ENCODE results near the gene PLCH1. TPM values are rescaled to one million over a fixed set of nuclear protein-coding genes. Genes with fewer than 3 reads are reported as not detected.

The PLCH1 gene
- total and polyA plus RNA-seq, 2 of the 13 experiments (the other 11 are each of a cell fraction or from before 2014, with no cell fraction given) = 2.0 to 3.0 TPM

DNA sequence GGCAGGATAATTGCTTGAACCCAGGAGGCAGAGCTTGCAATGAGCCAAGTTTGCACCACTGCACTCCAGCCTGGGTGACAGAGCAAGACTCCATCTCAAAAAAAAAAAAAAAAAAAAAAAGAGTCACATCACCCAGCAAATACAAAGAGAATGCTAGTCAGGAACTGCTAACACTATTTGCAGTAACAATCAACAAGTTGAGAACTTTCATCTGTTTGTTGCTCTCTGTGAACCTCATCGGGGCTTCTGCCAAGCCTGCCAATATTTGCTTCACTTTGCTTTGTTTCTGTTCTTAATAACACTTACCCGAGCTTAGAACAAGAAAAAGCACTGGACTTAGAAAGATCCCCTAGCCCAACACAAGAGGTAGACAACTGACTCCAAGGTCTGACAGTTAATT, 76.9 kb downstream of the PLCH1 start (continued):
- TF ChIP-seq, protein P1, sequence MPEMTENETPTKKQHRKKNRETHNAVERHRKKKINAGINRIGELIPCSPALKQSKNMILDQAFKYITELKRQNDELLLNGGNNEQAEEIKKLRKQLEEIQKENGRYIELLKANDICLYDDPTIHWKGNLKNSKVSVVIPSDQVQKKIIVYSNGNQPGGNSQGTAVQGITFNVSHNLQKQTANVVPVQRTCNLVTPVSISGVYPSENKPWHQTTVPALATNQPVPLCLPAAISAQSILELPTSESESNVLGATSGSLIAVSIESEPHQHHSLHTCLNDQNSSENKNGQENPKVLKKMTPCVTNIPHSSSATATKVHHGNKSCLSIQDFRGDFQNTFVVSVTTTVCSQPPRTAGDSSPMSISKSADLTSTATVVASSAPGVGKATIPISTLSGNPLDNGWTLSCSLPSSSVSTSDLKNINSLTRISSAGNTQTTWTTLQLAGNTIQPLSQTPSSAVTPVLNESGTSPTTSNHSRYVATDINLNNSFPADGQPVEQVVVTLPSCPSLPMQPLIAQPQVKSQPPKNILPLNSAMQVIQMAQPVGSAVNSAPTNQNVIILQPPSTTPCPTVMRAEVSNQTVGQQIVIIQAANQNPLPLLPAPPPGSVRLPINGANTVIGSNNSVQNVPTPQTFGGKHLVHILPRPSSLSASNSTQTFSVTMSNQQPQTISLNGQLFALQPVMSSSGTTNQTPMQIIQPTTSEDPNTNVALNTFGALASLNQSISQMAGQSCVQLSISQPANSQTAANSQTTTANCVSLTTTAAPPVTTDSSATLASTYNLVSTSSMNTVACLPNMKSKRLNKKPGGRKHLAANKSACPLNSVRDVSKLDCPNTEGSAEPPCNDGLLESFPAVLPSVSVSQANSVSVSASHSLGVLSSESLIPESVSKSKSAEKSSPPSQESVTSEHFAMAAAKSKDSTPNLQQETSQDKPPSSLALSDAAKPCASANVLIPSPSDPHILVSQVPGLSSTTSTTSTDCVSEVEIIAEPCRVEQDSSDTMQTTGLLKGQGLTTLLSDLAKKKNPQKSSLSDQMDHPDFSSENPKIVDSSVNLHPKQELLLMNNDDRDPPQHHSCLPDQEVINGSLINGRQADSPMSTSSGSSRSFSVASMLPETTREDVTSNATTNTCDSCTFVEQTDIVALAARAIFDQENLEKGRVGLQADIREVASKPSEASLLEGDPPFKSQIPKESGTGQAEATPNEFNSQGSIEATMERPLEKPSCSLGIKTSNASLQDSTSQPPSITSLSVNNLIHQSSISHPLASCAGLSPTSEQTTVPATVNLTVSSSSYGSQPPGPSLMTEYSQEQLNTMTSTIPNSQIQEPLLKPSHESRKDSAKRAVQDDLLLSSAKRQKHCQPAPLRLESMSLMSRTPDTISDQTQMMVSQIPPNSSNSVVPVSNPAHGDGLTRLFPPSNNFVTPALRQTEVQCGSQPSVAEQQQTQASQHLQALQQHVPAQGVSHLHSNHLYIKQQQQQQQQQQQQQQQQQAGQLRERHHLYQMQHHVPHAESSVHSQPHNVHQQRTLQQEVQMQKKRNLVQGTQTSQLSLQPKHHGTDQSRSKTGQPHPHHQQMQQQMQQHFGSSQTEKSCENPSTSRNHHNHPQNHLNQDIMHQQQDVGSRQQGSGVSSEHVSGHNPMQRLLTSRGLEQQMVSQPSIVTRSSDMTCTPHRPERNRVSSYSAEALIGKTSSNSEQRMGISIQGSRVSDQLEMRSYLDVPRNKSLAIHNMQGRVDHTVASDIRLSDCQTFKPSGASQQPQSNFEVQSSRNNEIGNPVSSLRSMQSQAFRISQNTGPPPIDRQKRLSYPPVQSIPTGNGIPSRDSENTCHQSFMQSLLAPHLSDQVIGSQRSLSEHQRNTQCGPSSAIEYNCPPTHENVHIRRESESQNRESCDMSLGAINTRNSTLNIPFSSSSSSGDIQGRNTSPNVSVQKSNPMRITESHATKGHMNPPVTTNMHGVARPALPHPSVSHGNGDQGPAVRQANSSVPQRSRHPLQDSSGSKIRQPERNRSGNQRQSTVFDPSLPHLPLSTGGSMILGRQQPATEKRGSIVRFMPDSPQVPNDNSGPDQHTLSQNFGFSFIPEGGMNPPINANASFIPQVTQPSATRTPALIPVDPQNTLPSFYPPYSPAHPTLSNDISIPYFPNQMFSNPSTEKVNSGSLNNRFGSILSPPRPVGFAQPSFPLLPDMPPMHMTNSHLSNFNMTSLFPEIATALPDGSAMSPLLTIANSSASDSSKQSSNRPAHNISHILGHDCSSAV (CRISPR knock-in tag; IDR thresholded peaks at IDR 0.05; ENCODE audit: borderline replicate concordance) = no peak
- TF ChIP-seq, protein P2, sequence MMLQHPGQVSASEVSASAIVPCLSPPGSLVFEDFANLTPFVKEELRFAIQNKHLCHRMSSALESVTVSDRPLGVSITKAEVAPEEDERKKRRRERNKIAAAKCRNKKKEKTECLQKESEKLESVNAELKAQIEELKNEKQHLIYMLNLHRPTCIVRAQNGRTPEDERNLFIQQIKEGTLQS (CRISPR knock-in tag; IDR thresholded peaks at IDR 0.05) = no peak
- TF ChIP-seq NFIC (IDR thresholded peaks at IDR 0.05; ENCODE audit: low read length) = peak; percentile 44; the same call in 1 of the 2 replicates
- no peak for TF ChIP-seq ISX (CRISPR knock-in tag; conservative IDR thresholded peaks at IDR 0.05)
- TF ChIP-seq SOX6 (IDR thresholded peaks at IDR 0.05) = no peak
- peak; percentile 65; the same call in 1 of the 2 replicates for TF ChIP-seq SOX6 (CRISPR knock-in tag; IDR thresholded peaks at IDR 0.05)
- TF ChIP-seq ZNF614 (CRISPR knock-in tag; IDR thresholded peaks at IDR 0.05; ENCODE audit: borderline replicate concordance) = no peak
- TF ChIP-seq, protein P3, sequence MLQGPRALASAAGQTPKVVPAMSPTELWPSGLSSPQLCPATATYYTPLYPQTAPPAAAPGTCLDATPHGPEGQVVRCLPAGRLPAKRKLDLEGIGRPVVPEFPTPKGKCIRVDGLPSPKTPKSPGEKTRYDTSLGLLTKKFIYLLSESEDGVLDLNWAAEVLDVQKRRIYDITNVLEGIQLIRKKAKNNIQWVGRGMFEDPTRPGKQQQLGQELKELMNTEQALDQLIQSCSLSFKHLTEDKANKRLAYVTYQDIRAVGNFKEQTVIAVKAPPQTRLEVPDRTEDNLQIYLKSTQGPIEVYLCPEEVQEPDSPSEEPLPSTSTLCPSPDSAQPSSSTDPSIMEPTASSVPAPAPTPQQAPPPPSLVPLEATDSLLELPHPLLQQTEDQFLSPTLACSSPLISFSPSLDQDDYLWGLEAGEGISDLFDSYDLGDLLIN (CRISPR knock-in tag; IDR thresholded peaks at IDR 0.05; ENCODE audit: borderline replicate concordance) = no peak
- TF ChIP-seq, protein P4, sequence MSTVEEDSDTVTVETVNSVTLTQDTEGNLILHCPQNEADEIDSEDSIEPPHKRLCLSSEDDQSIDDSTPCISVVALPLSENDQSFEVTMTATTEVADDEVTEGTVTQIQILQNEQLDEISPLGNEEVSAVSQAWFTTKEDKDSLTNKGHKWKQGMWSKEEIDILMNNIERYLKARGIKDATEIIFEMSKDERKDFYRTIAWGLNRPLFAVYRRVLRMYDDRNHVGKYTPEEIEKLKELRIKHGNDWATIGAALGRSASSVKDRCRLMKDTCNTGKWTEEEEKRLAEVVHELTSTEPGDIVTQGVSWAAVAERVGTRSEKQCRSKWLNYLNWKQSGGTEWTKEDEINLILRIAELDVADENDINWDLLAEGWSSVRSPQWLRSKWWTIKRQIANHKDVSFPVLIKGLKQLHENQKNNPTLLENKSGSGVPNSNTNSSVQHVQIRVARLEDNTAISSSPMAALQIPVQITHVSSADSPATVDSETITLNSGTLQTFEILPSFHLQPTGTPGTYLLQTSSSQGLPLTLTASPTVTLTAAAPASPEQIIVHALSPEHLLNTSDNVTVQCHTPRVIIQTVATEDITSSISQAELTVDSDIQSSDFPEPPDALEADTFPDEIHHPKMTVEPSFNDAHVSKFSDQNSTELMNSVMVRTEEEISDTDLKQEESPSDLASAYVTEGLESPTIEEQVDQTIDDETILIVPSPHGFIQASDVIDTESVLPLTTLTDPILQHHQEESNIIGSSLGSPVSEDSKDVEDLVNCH (CRISPR knock-in tag; IDR thresholded peaks at IDR 0.05) = no peak
- TF ChIP-seq JUNB (CRISPR knock-in tag; IDR thresholded peaks at IDR 0.05; ENCODE audit: borderline replicate concordance) = no peak
- TF ChIP-seq ETV5 (CRISPR knock-in tag; IDR thresholded peaks at IDR 0.05; ENCODE audit: borderline replicate concordance) = no peak
- no peak for TF ChIP-seq HOXA9 (CRISPR knock-in tag; IDR thresholded peaks at IDR 0.05; ENCODE audit: borderline replicate concordance)
- TF ChIP-seq ZNF547 (CRISPR knock-in tag; IDR thresholded peaks at IDR 0.05) = no peak
- no peak for TF ChIP-seq AGO2 (optimal IDR thresholded peaks at IDR 0.05; ENCODE audit: low read depth, low read length)
- TF ChIP-seq, protein P5, sequence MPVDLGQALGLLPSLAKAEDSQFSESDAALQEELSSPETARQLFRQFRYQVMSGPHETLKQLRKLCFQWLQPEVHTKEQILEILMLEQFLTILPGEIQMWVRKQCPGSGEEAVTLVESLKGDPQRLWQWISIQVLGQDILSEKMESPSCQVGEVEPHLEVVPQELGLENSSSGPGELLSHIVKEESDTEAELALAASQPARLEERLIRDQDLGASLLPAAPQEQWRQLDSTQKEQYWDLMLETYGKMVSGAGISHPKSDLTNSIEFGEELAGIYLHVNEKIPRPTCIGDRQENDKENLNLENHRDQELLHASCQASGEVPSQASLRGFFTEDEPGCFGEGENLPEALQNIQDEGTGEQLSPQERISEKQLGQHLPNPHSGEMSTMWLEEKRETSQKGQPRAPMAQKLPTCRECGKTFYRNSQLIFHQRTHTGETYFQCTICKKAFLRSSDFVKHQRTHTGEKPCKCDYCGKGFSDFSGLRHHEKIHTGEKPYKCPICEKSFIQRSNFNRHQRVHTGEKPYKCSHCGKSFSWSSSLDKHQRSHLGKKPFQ (CRISPR knock-in tag; IDR thresholded peaks at IDR 0.05; ENCODE audit: insufficient replicate concordance) = no peak
- TF ChIP-seq ZNF605 (CRISPR knock-in tag; IDR thresholded peaks at IDR 0.05) = no peak
- no peak for TF ChIP-seq ZNF20 (CRISPR knock-in tag; IDR thresholded peaks at IDR 0.05)

Data from HepG2 (cell line).